ENCODE results near the gene KLHDC7B.

Gene KLHDC7B

GRCh38 chr22:50503475-50504145 lies 42.1 kb upstream of the KLHDC7B start:
- H3K4me3 ChIP-seq (ENCODE audit: low read length): no peak overlapping the region
- TF ChIP-seq CTCF (conservative IDR thresholded peaks at IDR 0.05; ENCODE audit: low read length): no peak
- DNase-seq (ENCODE audit: low read depth): no peak

- TF ChIP-seq CTCF (conservative IDR thresholded peaks at IDR 0.05; ENCODE audit: low read length): no peak
- DNase-seq (ENCODE audit: low read depth): no peak
- no peak overlapping the region for H3K4me3 ChIP-seq (ENCODE audit: low read length)
Measured at GRCh38 chr22:50504369-50505211, 41.1 kb upstream of the KLHDC7B start.

- TF ChIP-seq CTCF (conservative IDR thresholded peaks at IDR 0.05; ENCODE audit: low read length): no peak
- H3K4me3 ChIP-seq (ENCODE audit: low read length): no peak overlapping the region
- DNase-seq (ENCODE audit: low read depth): no peak
Measured at GRCh38 chr22:50505276-50505775, 40.4 kb upstream of the KLHDC7B start.

- TF ChIP-seq CTCF (conservative IDR thresholded peaks at IDR 0.05; ENCODE audit: low read length): no peak
- no peak for DNase-seq (ENCODE audit: low read depth)
- peak overlapping the region; percentile 97 for H3K4me3 ChIP-seq (ENCODE audit: low read length)
Measured at GRCh38 chr22:50505776-50506610, 39.7 kb upstream of the KLHDC7B start.

- DNase-seq (ENCODE audit: low read depth): no peak
- H3K4me3 ChIP-seq (ENCODE audit: low read length): peak overlapping the region; percentile 97
- TF ChIP-seq CTCF (conservative IDR thresholded peaks at IDR 0.05; ENCODE audit: low read length): no peak
Measured at GRCh38 chr22:50506611-50507420, 38.9 kb upstream of the KLHDC7B start.

GRCh38 chr22:50507421-50507990 lies 38.2 kb upstream of the KLHDC7B start, which contains the start of gene LMF2:
LMF2 (minus strand) TSS chr22:50507702; CDS start chr22:50507675, 27 bp downstream.
- TF ChIP-seq CTCF (conservative IDR thresholded peaks at IDR 0.05; ENCODE audit: low read length): no peak
- no peak for DNase-seq (ENCODE audit: low read depth)
- peak within 1 kb of the TSS; percentile 97 for H3K4me3 ChIP-seq (ENCODE audit: low read length)
